GM21447 (cell line): ENCODE results near the gene IDH3G.

Source experiments
- ATAC-seq: cut with Tn5 transposase; IDR thresholded peaks from one replicate; pipeline ENCODE4 v1.9.1; 2021; ENCODE audit not compliant: unreplicated experiment

Gene IDH3G

GRCh38 chrX:153773741-153774575 lies 20.2 kb downstream of the IDH3G start:
- ATAC-seq = no peak

- no peak for ATAC-seq
Measured at GRCh38 chrX:153773218-153773611, 21.0 kb downstream of the IDH3G start.

GRCh38 chrX:153772316-153773217 lies 21.6 kb downstream of the IDH3G start:
- no peak for ATAC-seq

- no peak for ATAC-seq
Measured at GRCh38 chrX:153771415-153772315, 22.5 kb downstream of the IDH3G start.

- ATAC-seq = no peak
Measured at GRCh38 chrX:153770601-153771414, 23.4 kb downstream of the IDH3G start.

- ATAC-seq = no peak
Measured at GRCh38 chrX:153769865-153770600, 24.1 kb downstream of the IDH3G start.

GRCh38 chrX:153769158-153769864 lies 24.9 kb downstream of the IDH3G start:
- no peak for ATAC-seq

GRCh38 chrX:153768311-153769157 lies 25.6 kb downstream of the IDH3G start:
- ATAC-seq = no peak

GRCh38 chrX:153767674-153768055 lies 26.5 kb downstream of the IDH3G start:
- no peak for ATAC-seq

- ATAC-seq = no peak
Measured at GRCh38 chrX:153766871-153767673, 27.1 kb downstream of the IDH3G start.

GRCh38 chrX:153766098-153766817 lies 27.9 kb downstream of the IDH3G start:
- no peak for ATAC-seq

- ATAC-seq = no peak
Measured at GRCh38 chrX:153765138-153766079, 28.8 kb downstream of the IDH3G start.

GRCh38 chrX:153764786-153765137 lies 29.4 kb downstream of the IDH3G start:
- ATAC-seq = no peak

- ATAC-seq = no peak
Measured at GRCh38 chrX:153763989-153764755, 30.0 kb downstream of the IDH3G start, which contains the start of gene PLXNB3. Gene PLXNB3 (plus strand): TSS chrX:153764249. CDS start chrX:153765536, 1,287 bp downstream.
